ENCODE measurements around the gene ECI1. TPM values are rescaled to one million over a fixed set of nuclear protein-coding genes. Genes with fewer than 3 reads are reported as not detected.

ECI1 gene
- total RNA-seq (2016; rRNA removed; fragmentation: Illumina TruSeq; extraction: Trizol), result 73.8 and 82.0 TPM in 2 replicates
- total RNA-seq (2016; cell fraction: cytosol; rRNA removed; fragmentation: Illumina TruSeq; extraction: Trizol; ENCODE audit: low read depth), result 44.2 and 54.8 TPM in 2 replicates
- total RNA-seq (2016; cell fraction: insoluble cytoplasmic fraction; rRNA removed; fragmentation: Illumina TruSeq; extraction: Trizol), result 75.0 and 87.4 TPM in 2 replicates
- 72.9 and 79.9 TPM in 2 replicates for total RNA-seq (2016; cell fraction: membrane; rRNA removed; fragmentation: Illumina TruSeq; extraction: Trizol)
- 36.0 and 44.8 TPM in 2 replicates for total RNA-seq (2016; cell fraction: nucleus; rRNA removed; fragmentation: Illumina TruSeq; extraction: Trizol)
- 102 and 117 TPM in 2 replicates for polyA plus RNA-seq (2011; rRNA removed)
- polyA plus RNA-seq (2011; cell fraction: cytosol; rRNA removed), result 92.8 and 162 TPM in 2 replicates
- 91.6 and 93.8 TPM in 2 replicates for polyA plus RNA-seq (2011; cell fraction: nucleus; rRNA removed)
- 64.9 and 71.4 TPM in 2 replicates for polyA plus RNA-seq (2012)
- polyA plus RNA-seq (2016; cell fraction: cytosol; fragmentation: Illumina TruSeq; extraction: Trizol; ENCODE audit: low read depth), result 65.1 and 77.0 TPM in 2 replicates
- 81.7 and 86.2 TPM in 2 replicates for polyA plus RNA-seq (2016; cell fraction: insoluble cytoplasmic fraction; fragmentation: Illumina TruSeq; extraction: Trizol; ENCODE audit: low read depth)
- polyA plus RNA-seq (2016; cell fraction: membrane; fragmentation: Illumina TruSeq; extraction: Trizol; ENCODE audit: low read depth), result 77.8 and 83.0 TPM in 2 replicates
- polyA plus RNA-seq (2016; cell fraction: nucleus; fragmentation: Illumina TruSeq; extraction: Trizol; ENCODE audit: insufficient read depth, low read depth), result 91.3 and 94.3 TPM in 2 replicates
- 56.0 and 57.4 TPM in 2 replicates for polyA minus RNA-seq (2011; rRNA and poly(A)+ RNA removed; ENCODE audit: low replicate concordance)
- 29.4 and 32.4 TPM in 2 replicates for polyA minus RNA-seq (2011; cell fraction: cytosol; rRNA and poly(A)+ RNA removed)
- 20.0 and 23.1 TPM in 2 replicates for polyA minus RNA-seq (2011; cell fraction: nucleus; rRNA and poly(A)+ RNA removed)
- percentile 72 among the genes with signal in this experiment for Bru-seq, nascent RNA
- percentile 76 among the genes with signal in this experiment for BruChase-seq, experiment 1, labeled RNA remaining after a 6-hour chase
- BruChase-seq, experiment 2, labeled RNA remaining after a 2-hour chase, result percentile 72 among the genes with signal in this experiment
- long read RNA-seq, experiment 1, transcript ECI1-201 (7 exons, 1,541 nt), result major isoform, 11 of 24 reads
- long read RNA-seq, experiment 1, partial matches to known transcripts, result 11 of 24 reads
- long read RNA-seq, experiment 1, other reads (novel, unspliced or antisense), result 0 of 24 reads
- long read RNA-seq, experiment 2, transcript ECI1-207 (7 exons, 1,512 nt), result minor isoform, 5 of 392 reads
- long read RNA-seq, experiment 2, transcript ECI1-201 (7 exons, 1,541 nt), result major isoform, 250 of 392 reads
- long read RNA-seq, experiment 2, transcript ECI1-206 (6 exons, 961 nt), result minor isoform, 89 of 392 reads
- long read RNA-seq, experiment 2, partial matches to known transcripts, result 31 of 392 reads
- long read RNA-seq, experiment 2, other reads (novel, unspliced or antisense), result 16 of 392 reads

GRCh38 chr16:2251296-2252111, at the start of gene ECI1:
ECI1 (minus strand) TSS chr16:2251587; CDS start chr16:2251566, 21 bp downstream.
- Histone ChIP-seq H2AFZ (ENCODE audit: low read length) (no peak within 1 kb of the TSS), H3K4me2 (ENCODE audit: low read depth, low read length) (peak within 1 kb of the TSS; percentile 86), H4K20me1 (ENCODE audit: insufficient read depth, low read length) (peaks cover 5% of the 10 kb centered on the region), H3K9ac (ENCODE audit: insufficient read depth, low read depth, low read length) (peak within 1 kb of the TSS; percentile 80), H3K27ac (ENCODE audit: extremely low read length, insufficient read depth, low read length) (peak within 1 kb of the TSS; percentile 83), H3K36me3 (replicated peaks in 1 of 2; ENCODE audit: control insufficient read depth in 1 of 2, insufficient read depth in 2 of 2, low read length in 2 of 2) (peaks cover 10 to 33% of the 10 kb centered on the region in 2 experiments), H3K27me3 (ENCODE audit: control insufficient read depth in 1 of 2, insufficient read depth in 2 of 2, low read length in 2 of 2) (no peaks in the 10 kb centered on the region; a peak in 1 of 5 replicates), H3K4me1 (ENCODE audit: insufficient read depth, low read length) (peaks cover 27% of the 10 kb centered on the region), H3K4me3 (replicated peaks in 1 of 3; ENCODE audit: insufficient read depth in 1 of 3, low read depth in 2 of 3, low read length in 3 of 3) (peak within 1 kb of the TSS; percentile 71 to 84 (median 75)), H3K79me2 (ENCODE audit: insufficient read depth, low read length) (peaks cover 23% of the 10 kb centered on the region), H3K9me3 (ENCODE audit: low read length) (no peaks in the 10 kb centered on the region)
- ChIA-PET POLR2A (interaction anchor here (0.7 to 3.7 kb wide), 36 partner anchors 8 to 287 kb away, joined by 3 to 79 read pairs (median 5); partner anchors contain the start of genes CASKIN1, E4F1, PDPK1 and PGP), CTCF (ENCODE audit: low intra/inter-chr PET ratio, low total read pairs) (interaction anchor here (1.8 kb wide), 1 partner anchor 57 kb away, joined by 6 read pairs; no protein-coding TSS in a partner anchor)
- ATAC-seq (peak; percentile 90), DNase-seq (ENCODE audit: low spot score) (peak; percentile 87), FAIRE-seq (peak; percentile 48)
- intact Hi-C loops (cut with micrococcal nuclease; ENCODE audit: unreplicated experiment) (loop anchor here (5.0 kb wide), 1 partner anchor 54 kb away; the partner anchor contains the start of gene CASKIN1), in situ Hi-C loops (cut with HindIII; ENCODE audit: extremely low pct_ligation_motif_present, low pct_unique_long_range_greater_than_20kb) (no loop called here)
- no TSS peak for BruUV-seq (replicated peaks)
- 0% methylated on average over 23 of the region's 88 CpGs for WGBS (ENCODE audit: low lambda C conversion rate)
- TF ChIP-seq ATF2 (CRISPR knock-in tag; IDR thresholded peaks at IDR 0.05) (peak; percentile 60; the same call in 1 of the 2 replicates), NFE2 (CRISPR knock-in tag; IDR thresholded peaks at IDR 0.05) (no peak), ZNF781 (CRISPR knock-in tag; IDR thresholded peaks at IDR 0.05; ENCODE audit: borderline replicate concordance, not compliant biosample characterization) (peak; percentile 85), RARA (CRISPR knock-in tag; IDR thresholded peaks at IDR 0.05) (peak; percentile 66), ZNF468 (CRISPR knock-in tag; IDR thresholded peaks at IDR 0.05) (no peak), YEATS2 (CRISPR knock-in tag; IDR thresholded peaks at IDR 0.05; ENCODE audit: borderline replicate concordance) (peak; percentile 73; the same call in 1 of the 2 replicates), PLRG1 (conservative IDR thresholded peaks at IDR 0.05) (no peak), EP300 (IDR thresholded peaks at IDR 0.05; ENCODE audit: low read depth in 2 of 2, low read length in 2 of 2) (peak in 1 of 2 experiments; percentile 36; a peak in 2 of 4 replicates), EP300 (CRISPR knock-in tag; IDR thresholded peaks at IDR 0.05; ENCODE audit: borderline replicate concordance) (peak; percentile 8; the same call in 1 of the 2 replicates), FOSL2 (CRISPR knock-in tag; IDR thresholded peaks at IDR 0.05) (peak; percentile 44; the same call in 1 of the 2 replicates), ZNF780A (CRISPR knock-in tag; IDR thresholded peaks at IDR 0.05) (no peak), ZNF605 (CRISPR knock-in tag; IDR thresholded peaks at IDR 0.05) (peak; percentile 82), FOXA1 (IDR thresholded peaks at IDR 0.05) (no peak), FOXA1 (CRISPR knock-in tag; IDR thresholded peaks at IDR 0.05) (peak; percentile 58; the same call in 1 of the 2 replicates), HCFC1 (IDR thresholded peaks at IDR 0.05; ENCODE audit: low read depth, low read length) (0 out of 2 replicates have a peak, but pooled peaks have one; percentile 29), ZSCAN22 (CRISPR knock-in tag; IDR thresholded peaks at IDR 0.05) (no peak), SNAPC2 (CRISPR knock-in tag; IDR thresholded peaks at IDR 0.05) (peak; percentile 92; the same call in 1 of the 2 replicates), PHF8 (CRISPR knock-in tag; IDR thresholded peaks at IDR 0.05) (peak; percentile 77)

All from HepG2 (cell line).